ENCODE measurements around the gene EMP3.

The EMP3 gene

GRCh38 chr19:48353677-48354076, 28.3 kb downstream of the EMP3 start:
- H3K27ac ChIP-seq (ENCODE audit: poor library complexity, severe bottlenecking): no peak overlapping the region
- H3K4me3 ChIP-seq (ENCODE audit: severe bottlenecking): no peak overlapping the region
- H3K4me1 ChIP-seq (ENCODE audit: insufficient read depth, poor library complexity, severe bottlenecking): no peaks in the 10 kb centered on the region
- H3K9me3 ChIP-seq (ENCODE audit: severe bottlenecking): no peaks in the 10 kb centered on the region
- ATAC-seq (ENCODE audit: low read depth) (no peak), DNase-seq (ENCODE audit: low spot score) (no peak)
- TF ChIP-seq, protein P1, sequence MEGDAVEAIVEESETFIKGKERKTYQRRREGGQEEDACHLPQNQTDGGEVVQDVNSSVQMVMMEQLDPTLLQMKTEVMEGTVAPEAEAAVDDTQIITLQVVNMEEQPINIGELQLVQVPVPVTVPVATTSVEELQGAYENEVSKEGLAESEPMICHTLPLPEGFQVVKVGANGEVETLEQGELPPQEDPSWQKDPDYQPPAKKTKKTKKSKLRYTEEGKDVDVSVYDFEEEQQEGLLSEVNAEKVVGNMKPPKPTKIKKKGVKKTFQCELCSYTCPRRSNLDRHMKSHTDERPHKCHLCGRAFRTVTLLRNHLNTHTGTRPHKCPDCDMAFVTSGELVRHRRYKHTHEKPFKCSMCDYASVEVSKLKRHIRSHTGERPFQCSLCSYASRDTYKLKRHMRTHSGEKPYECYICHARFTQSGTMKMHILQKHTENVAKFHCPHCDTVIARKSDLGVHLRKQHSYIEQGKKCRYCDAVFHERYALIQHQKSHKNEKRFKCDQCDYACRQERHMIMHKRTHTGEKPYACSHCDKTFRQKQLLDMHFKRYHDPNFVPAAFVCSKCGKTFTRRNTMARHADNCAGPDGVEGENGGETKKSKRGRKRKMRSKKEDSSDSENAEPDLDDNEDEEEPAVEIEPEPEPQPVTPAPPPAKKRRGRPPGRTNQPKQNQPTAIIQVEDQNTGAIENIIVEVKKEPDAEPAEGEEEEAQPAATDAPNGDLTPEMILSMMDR (IDR thresholded peaks at IDR 0.05; ENCODE audit: poor library complexity, severe bottlenecking): no peak
- H3K36me3 ChIP-seq (ENCODE audit: low read depth): no peaks in the 10 kb centered on the region
- H3K27me3 ChIP-seq (ENCODE audit: insufficient read depth, poor library complexity, severe bottlenecking): no peaks in the 10 kb centered on the region

DNA sequence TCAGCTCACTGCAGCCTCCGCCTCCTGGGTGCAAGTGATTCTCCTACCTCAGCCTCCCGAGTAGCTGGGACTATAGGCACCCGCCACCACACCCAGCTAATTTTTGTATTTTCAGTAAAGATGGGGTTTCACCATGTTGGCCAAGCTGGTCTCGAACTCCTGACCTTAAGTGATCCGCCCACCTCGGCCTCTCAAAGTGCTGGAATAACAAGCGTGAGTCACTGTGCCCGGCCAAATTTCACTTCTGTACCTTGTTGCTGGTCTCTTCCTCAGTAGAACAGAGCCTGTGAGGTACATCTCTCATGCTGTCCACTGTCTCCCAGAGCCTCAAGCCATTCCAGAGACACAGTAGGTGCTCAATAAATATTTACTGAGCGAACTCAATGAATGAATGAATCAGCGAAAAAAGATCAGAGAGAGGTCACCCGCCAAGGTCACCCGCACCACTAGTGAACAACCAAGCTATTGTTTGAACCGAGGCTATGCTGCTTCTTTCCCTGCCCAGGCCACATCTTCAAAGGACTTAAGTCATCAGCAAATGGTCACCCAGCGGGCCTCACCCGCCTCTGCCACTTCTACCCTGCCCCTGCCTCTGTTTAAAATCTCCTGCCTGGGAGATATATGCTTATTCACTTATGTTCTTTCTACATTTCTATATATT, 29.1 kb downstream of the EMP3 start:
- Histone ChIP-seq H3K4me3 (ENCODE audit: severe bottlenecking) (no peak overlapping the region), H3K27me3 (ENCODE audit: insufficient read depth, poor library complexity, severe bottlenecking) (no peaks in the 10 kb centered on the region), H3K9me3 (ENCODE audit: severe bottlenecking) (no peaks in the 10 kb centered on the region), H3K36me3 (ENCODE audit: low read depth) (no peaks in the 10 kb centered on the region), H3K4me1 (ENCODE audit: insufficient read depth, poor library complexity, severe bottlenecking) (no peaks in the 10 kb centered on the region), H3K27ac (ENCODE audit: poor library complexity, severe bottlenecking) (no peak overlapping the region)
- no peak for DNase-seq (ENCODE audit: low spot score)
- TF ChIP-seq, protein P1 (IDR thresholded peaks at IDR 0.05; ENCODE audit: poor library complexity, severe bottlenecking): no peak
- no peak for ATAC-seq (ENCODE audit: low read depth)

GRCh38 chr19:48355365-48355954, 30.1 kb downstream of the EMP3 start:
- Histone ChIP-seq H3K4me1 (ENCODE audit: insufficient read depth, poor library complexity, severe bottlenecking) (no peaks in the 10 kb centered on the region), H3K27ac (ENCODE audit: poor library complexity, severe bottlenecking) (no peak overlapping the region), H3K9me3 (ENCODE audit: severe bottlenecking) (no peaks in the 10 kb centered on the region), H3K36me3 (ENCODE audit: low read depth) (no peaks in the 10 kb centered on the region), H3K27me3 (ENCODE audit: insufficient read depth, poor library complexity, severe bottlenecking) (no peaks in the 10 kb centered on the region), H3K4me3 (ENCODE audit: severe bottlenecking) (no peak overlapping the region)
- DNase-seq (ENCODE audit: low spot score) (no peak), ATAC-seq (ENCODE audit: low read depth) (no peak)
- TF ChIP-seq, protein P1 (IDR thresholded peaks at IDR 0.05; ENCODE audit: poor library complexity, severe bottlenecking): no peak

DNA sequence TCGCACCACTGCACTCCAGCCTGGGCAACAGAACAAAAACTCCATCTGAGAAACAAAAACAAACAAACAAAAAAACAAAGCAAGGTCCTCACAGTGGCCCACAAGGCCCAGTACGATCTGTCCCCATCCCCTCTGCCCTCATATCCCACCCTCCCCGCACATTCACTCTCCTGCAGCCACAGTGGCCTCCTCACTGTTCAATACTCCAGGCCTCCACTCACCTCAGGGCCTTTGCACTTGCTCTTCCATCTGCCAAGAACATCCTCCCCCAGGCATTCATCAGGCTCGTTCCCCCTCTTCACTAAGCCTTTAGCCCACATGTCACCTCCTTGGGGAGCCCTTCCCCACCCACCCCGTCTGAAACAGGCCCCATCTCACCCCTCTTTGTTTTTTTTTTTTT, 33.8 kb downstream of the EMP3 start:
- Histone ChIP-seq H3K36me3 (ENCODE audit: low read depth) (peaks cover 9% of the 10 kb centered on the region), H3K4me3 (ENCODE audit: severe bottlenecking) (no peak overlapping the region), H3K27ac (ENCODE audit: poor library complexity, severe bottlenecking) (no peak overlapping the region), H3K27me3 (ENCODE audit: insufficient read depth, poor library complexity, severe bottlenecking) (no peaks in the 10 kb centered on the region), H3K9me3 (ENCODE audit: severe bottlenecking) (no peaks in the 10 kb centered on the region), H3K4me1 (ENCODE audit: insufficient read depth, poor library complexity, severe bottlenecking) (peaks cover 3% of the 10 kb centered on the region)
- TF ChIP-seq, protein P1 (IDR thresholded peaks at IDR 0.05; ENCODE audit: poor library complexity, severe bottlenecking): no peak
- no peak for ATAC-seq (ENCODE audit: low read depth)
- DNase-seq (ENCODE audit: low spot score): no peak

- DNase-seq (ENCODE audit: low spot score) (no peak), ATAC-seq (ENCODE audit: low read depth) (no peak)
- H3K4me1 ChIP-seq (ENCODE audit: insufficient read depth, poor library complexity, severe bottlenecking): peaks cover 3% of the 10 kb centered on the region
- no peak overlapping the region for H3K4me3 ChIP-seq (ENCODE audit: severe bottlenecking)
- TF ChIP-seq, protein P1 (IDR thresholded peaks at IDR 0.05; ENCODE audit: poor library complexity, severe bottlenecking): no peak
- H3K9me3 ChIP-seq (ENCODE audit: severe bottlenecking): no peaks in the 10 kb centered on the region
- H3K27ac ChIP-seq (ENCODE audit: poor library complexity, severe bottlenecking): no peak overlapping the region
- H3K36me3 ChIP-seq (ENCODE audit: low read depth): peaks cover 9% of the 10 kb centered on the region
- no peaks in the 10 kb centered on the region for H3K27me3 ChIP-seq (ENCODE audit: insufficient read depth, poor library complexity, severe bottlenecking)
Measured at GRCh38 chr19:48361912-48362311, 36.6 kb downstream of the EMP3 start.
